ENCODE results near the gene TMEFF2.
A peak's percentile ranks its signal among the peaks of the same experiment; 100 is the strongest.

Gene TMEFF2

GRCh38 chr2:192043216-192043870 lies 151.4 kb downstream of the TMEFF2 start:
- FAIRE-seq, result no peak
- no peak for DNase-seq (ENCODE audit: insufficient read length, low spot score)
- TF ChIP-seq CTCF (IDR thresholded peaks at IDR 0.05; ENCODE audit: insufficient read depth, missing control alignments), result no peak

GRCh38 chr2:192042126-192042525 lies 152.6 kb downstream of the TMEFF2 start:
- FAIRE-seq (no peak), DNase-seq (ENCODE audit: insufficient read length, low spot score) (no peak)
- TF ChIP-seq CTCF (IDR thresholded peaks at IDR 0.05; ENCODE audit: insufficient read depth, missing control alignments), result no peak

- DNase-seq (ENCODE audit: insufficient read length, low spot score) (no peak), FAIRE-seq (no peak)
Observed at GRCh38 chr2:192038110-192038509, 156.6 kb downstream of the TMEFF2 start.

GRCh38 chr2:192035731-192036442 lies 158.8 kb downstream of the TMEFF2 start:
- DNase-seq (ENCODE audit: insufficient read length, low spot score), result no peak
- no peak for TF ChIP-seq CTCF (IDR thresholded peaks at IDR 0.05; ENCODE audit: insufficient read depth, missing control alignments)
- FAIRE-seq, result peak; percentile 16

More at GRCh38 chr2:192038110-192038509, 156.6 kb downstream of the TMEFF2 start:
- no peak for TF ChIP-seq CTCF (IDR thresholded peaks at IDR 0.05; ENCODE audit: insufficient read depth, missing control alignments)

- FAIRE-seq (no peak), DNase-seq (ENCODE audit: insufficient read length, low spot score) (no peak)
- no peak for TF ChIP-seq CTCF (IDR thresholded peaks at IDR 0.05; ENCODE audit: insufficient read depth, missing control alignments)
Observed at GRCh38 chr2:192030856-192031255, 163.9 kb downstream of the TMEFF2 start.

- FAIRE-seq (no peak), DNase-seq (ENCODE audit: insufficient read length, low spot score) (no peak)
- no peak for TF ChIP-seq CTCF (IDR thresholded peaks at IDR 0.05; ENCODE audit: insufficient read depth, missing control alignments)
Observed at GRCh38 chr2:192030289-192030688, 164.4 kb downstream of the TMEFF2 start.

- DNase-seq (ENCODE audit: insufficient read length, low spot score) (no peak), FAIRE-seq (no peak)
- TF ChIP-seq CTCF (IDR thresholded peaks at IDR 0.05; ENCODE audit: insufficient read depth, missing control alignments), result no peak
Observed at GRCh38 chr2:192029089-192029488, 165.6 kb downstream of the TMEFF2 start.
